NCI-H2107 treated with DMSO at 0.1 percent for 48 hours (cell line): ENCODE measurements around the gene ZDHHC19.
"Not testable (repeated sequence)": the region's sequence is repeated elsewhere in the genome, so short reads cannot be mapped to it uniquely, and the experiment has no call there.

Experiments used
- DNase-seq: peaks from one replicate; lab custom pipeline; 2025; ENCODE audit not compliant: unreplicated experiment; lab: John Stamatoyannopoulos, UW

The ZDHHC19 gene

GRCh38 chr3:196205442-196206205 lies 5.6 kb downstream of the ZDHHC19 start:
- not testable (repeated sequence) for DNase-seq

GRCh38 chr3:196203846-196204245 lies 7.4 kb downstream of the ZDHHC19 start:
- DNase-seq: no peak

- DNase-seq: no peak
These were observed 8.7 kb downstream of the ZDHHC19 start for GRCh38 chr3:196202516-196202970.

GRCh38 chr3:196198771-196199753 lies 12.1 kb downstream of the ZDHHC19 start:
- DNase-seq: no peak

GRCh38 chr3:196198081-196198675 lies 13.0 kb downstream of the ZDHHC19 start:
- no peak for DNase-seq

GRCh38 chr3:196197524-196197923 lies 13.7 kb downstream of the ZDHHC19 start:
- DNase-seq: no peak

GRCh38 chr3:196195664-196196265 lies 15.4 kb downstream of the ZDHHC19 start:
- no peak for DNase-seq

- DNase-seq: no peak
These were observed 16.7 kb downstream of the ZDHHC19 start for GRCh38 chr3:196194542-196194915.

- no peak for DNase-seq
These were observed 17.3 kb downstream of the ZDHHC19 start for GRCh38 chr3:196193736-196194541.

- DNase-seq: no peak
These were observed 18.0 kb downstream of the ZDHHC19 start for GRCh38 chr3:196193133-196193735.

GRCh38 chr3:196192524-196193051 lies 18.6 kb downstream of the ZDHHC19 start:
- DNase-seq: peak; percentile 70

GRCh38 chr3:196192036-196192523 lies 19.1 kb downstream of the ZDHHC19 start:
- no peak for DNase-seq

- DNase-seq: peak; percentile 65
These were observed 21.4 kb downstream of the ZDHHC19 start for GRCh38 chr3:196189566-196190347.

- peak; percentile 93 for DNase-seq
These were observed 24.3 kb downstream of the ZDHHC19 start for GRCh38 chr3:196186651-196187573.

- DNase-seq: no peak
These were observed 26.3 kb downstream of the ZDHHC19 start for GRCh38 chr3:196184881-196185280.

GRCh38 chr3:196184169-196184432 lies 27.1 kb downstream of the ZDHHC19 start:
- not testable (repeated sequence) for DNase-seq

GRCh38 chr3:196181127-196181546 lies 30.1 kb downstream of the ZDHHC19 start:
- peak; percentile 83 for DNase-seq

- no peak for DNase-seq
These were observed 30.9 kb downstream of the ZDHHC19 start for GRCh38 chr3:196180346-196180745.
